Endothelial cell of umbilical vein (primary cell): ENCODE measurements around the gene CBL.

Experiments used
- EZH2 ChIP-seq: IDR thresholded peaks from 2 replicates; pipeline ENCODE4 v1.6.1; 2012; ENCODE audit warnings: borderline replicate concordance, low read depth, mild to moderate bottlenecking, moderate library complexity, low read length, inconsistent platforms; ENCODE audit not compliant: severe bottlenecking
- FOS ChIP-seq: IDR thresholded peaks from 2 replicates; pipeline ENCODE4 v1.6.1; 2011; ENCODE audit warnings: mild to moderate bottlenecking, low read length, moderate library complexity, borderline replicate concordance; ENCODE audit not compliant: insufficient read depth
- GATA2 ChIP-seq: IDR thresholded peaks from 2 replicates; pipeline ENCODE4 v1.7.0; 2011; ENCODE audit warnings: low read depth, mild to moderate bottlenecking, moderate library complexity, mixed read lengths, low read length; ENCODE audit not compliant: insufficient read length, insufficient read depth
- JUN ChIP-seq: IDR thresholded peaks from 2 replicates; pipeline ENCODE4 v1.6.1; 2011; ENCODE audit warnings: borderline replicate concordance, low read depth; ENCODE audit not compliant: insufficient read length, insufficient read depth
- POLR2A ChIP-seq: IDR thresholded peaks from 2 replicates; pipeline ENCODE4 v1.6.1; 2012; ENCODE audit warnings: low read depth, mild to moderate bottlenecking, control low read depth, low read length
- POLR2AphosphoS5 ChIP-seq: IDR thresholded peaks from 2 replicates; pipeline ENCODE4 v1.6.1; 2012; ENCODE audit warnings: low read depth, mild to moderate bottlenecking, control low read depth, low read length, moderate library complexity; ENCODE audit not compliant: insufficient read depth
- TF ChIP-seq, protein P1 (sequence below), 2 donors: IDR thresholded peaks; 1 replicate in 1 of 2; 2 replicates in 1 of 2; pipeline ENCODE4 v1.5.1; 2011; ENCODE audit warnings: low read length in 2 of 2, mild to moderate bottlenecking in 2 of 2, moderate library complexity in 2 of 2, control low read depth in 1 of 2, inconsistent platforms in 1 of 2, low read depth in 1 of 2; ENCODE audit not compliant: insufficient read depth in 1 of 2; ENCODE audit errors: extremely low read depth in 1 of 2

- TF ChIP-seq, protein P1, sequence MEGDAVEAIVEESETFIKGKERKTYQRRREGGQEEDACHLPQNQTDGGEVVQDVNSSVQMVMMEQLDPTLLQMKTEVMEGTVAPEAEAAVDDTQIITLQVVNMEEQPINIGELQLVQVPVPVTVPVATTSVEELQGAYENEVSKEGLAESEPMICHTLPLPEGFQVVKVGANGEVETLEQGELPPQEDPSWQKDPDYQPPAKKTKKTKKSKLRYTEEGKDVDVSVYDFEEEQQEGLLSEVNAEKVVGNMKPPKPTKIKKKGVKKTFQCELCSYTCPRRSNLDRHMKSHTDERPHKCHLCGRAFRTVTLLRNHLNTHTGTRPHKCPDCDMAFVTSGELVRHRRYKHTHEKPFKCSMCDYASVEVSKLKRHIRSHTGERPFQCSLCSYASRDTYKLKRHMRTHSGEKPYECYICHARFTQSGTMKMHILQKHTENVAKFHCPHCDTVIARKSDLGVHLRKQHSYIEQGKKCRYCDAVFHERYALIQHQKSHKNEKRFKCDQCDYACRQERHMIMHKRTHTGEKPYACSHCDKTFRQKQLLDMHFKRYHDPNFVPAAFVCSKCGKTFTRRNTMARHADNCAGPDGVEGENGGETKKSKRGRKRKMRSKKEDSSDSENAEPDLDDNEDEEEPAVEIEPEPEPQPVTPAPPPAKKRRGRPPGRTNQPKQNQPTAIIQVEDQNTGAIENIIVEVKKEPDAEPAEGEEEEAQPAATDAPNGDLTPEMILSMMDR (IDR thresholded peaks at IDR 0.05; ENCODE audit: extremely low read depth in 1 of 2, insufficient read depth in 1 of 2, low read depth in 1 of 2, low read length in 2 of 2): no peak
- no peak for TF ChIP-seq EZH2
- no peak for TF ChIP-seq GATA2
- TF ChIP-seq POLR2AphosphoS5: no peak
- TF ChIP-seq FOS: no peak
- no peak for TF ChIP-seq POLR2A
- no peak for TF ChIP-seq JUN
These were observed 94.2 kb downstream of the CBL start for GRCh38 chr11:119300198-119300964.
